Natural killer cell (primary cell): ENCODE data around the gene PAAF1. TPM values are rescaled to one million over a fixed set of nuclear protein-coding genes. Genes with fewer than 3 reads are reported as not detected.
"Not testable (repeated sequence)": the region's sequence is repeated elsewhere in the genome, so short reads cannot be mapped to it uniquely, and the experiment has no call there.

ENCODE experiments used
- ATAC-seq, 3 donors: fragments of 150-1000 bp in 2 of 3; fragments of 200-7000 bp in 1 of 3; cut with Tn5 transposase; 1 replicate in 1 of 3; 2 replicates in 2 of 3; pipeline ENCODE4 v1.10.0; 2021; ENCODE audit warnings: mild to moderate bottlenecking in 2 of 3, moderate library complexity in 2 of 3
- DNase-seq, 2 donors: peaks; one replicate each; pipeline versions ENCODE4 v3.0.0 to v3.0.0-alpha.2; 2013 to 2021; ENCODE audit warnings: mixed read lengths in 1 of 2
- H3K27ac ChIP-seq: one replicate; pipeline ENCODE4 v1.5.1; 2013; ENCODE audit warnings: mild to moderate bottlenecking, low read length
- H3K27me3 ChIP-seq: one replicate; pipeline ENCODE4 v1.6.1; 2013; ENCODE audit warnings: low read length; ENCODE audit not compliant: control insufficient read depth, insufficient read depth
- H3K36me3 ChIP-seq: one replicate; pipeline ENCODE4 v1.6.1; 2013; ENCODE audit warnings: low read length; ENCODE audit not compliant: control insufficient read depth, insufficient read depth
- H3K4me1 ChIP-seq: one replicate; pipeline ENCODE4 v1.6.1; 2013; ENCODE audit warnings: low read length; ENCODE audit not compliant: control insufficient read depth, insufficient read depth
- H3K4me3 ChIP-seq: one replicate; pipeline ENCODE4 v1.5.1; 2013; ENCODE audit warnings: low read length
- H3K9me3 ChIP-seq: one replicate; pipeline ENCODE4 v1.6.1; 2013; ENCODE audit warnings: low read length; ENCODE audit not compliant: control insufficient read depth, insufficient read depth
- H3K27ac Mint-ChIP-seq, 2 donors: one replicate each; pipeline ENCODE4 v1.8.0; 2022; ENCODE audit warnings: mild to moderate bottlenecking in 2 of 2, mixed read lengths in 2 of 2, moderate library complexity in 1 of 2
- H3K27me3 Mint-ChIP-seq, 2 donors: one replicate each; pipeline ENCODE4 v1.8.0; 2022; ENCODE audit warnings: low read depth in 2 of 2, mixed read lengths in 2 of 2
- H3K36me3 Mint-ChIP-seq: one replicate; pipeline ENCODE4 v1.8.0; 2022; ENCODE audit warnings: mixed read lengths
- H3K4me1 Mint-ChIP-seq, 2 donors: one replicate each; pipeline ENCODE4 v1.8.0; 2022; ENCODE audit warnings: mixed read lengths in 2 of 2
- H3K4me3 Mint-ChIP-seq: one replicate; pipeline ENCODE4 v1.8.0; 2022; ENCODE audit warnings: mild to moderate bottlenecking, moderate library complexity, mixed read lengths
- H3K9me3 Mint-ChIP-seq, 2 donors: one replicate each; pipeline ENCODE4 v1.8.0; 2022; ENCODE audit warnings: mixed read lengths in 2 of 2
- WGBS: methylation state at CpG from one replicate; pipeline ENCODE4 v1.1.7; 2013; ENCODE audit warnings: missing lambda C conversion rate; ENCODE audit not compliant: insufficient coverage; 5-methylcytosine and 5-hydroxymethylcytosine counted together
- intact Hi-C: fragments of 100-400 bp; cut with micrococcal nuclease; formaldehyde crosslinking; loops from one replicate; pipeline ENCODE4 v1.14.2; 2022
- total RNA-seq, 4 donors: library from RNA; stranded (reverse); fragments of 120-200 nt in 1 of 4; gene quantifications; one replicate each; pipeline versions ENCODE4 v1.2.3 to v1.2.4, GENCODE V29; 2013 to 2022
- TF ChIP-seq, protein P1 (sequence below): fragments of 200-600 bp; IDR thresholded peaks from one replicate; pipeline ENCODE4 v1.8.0; 2022; ENCODE audit warnings: antibody characterized with exemption

PAAF1 gene
- total RNA-seq, 3 donors from 2014 or later (not counting 1 experiment from before 2014, with no cell fraction given), result 12.0 to 14.9 (median 13.7) TPM

DNA sequence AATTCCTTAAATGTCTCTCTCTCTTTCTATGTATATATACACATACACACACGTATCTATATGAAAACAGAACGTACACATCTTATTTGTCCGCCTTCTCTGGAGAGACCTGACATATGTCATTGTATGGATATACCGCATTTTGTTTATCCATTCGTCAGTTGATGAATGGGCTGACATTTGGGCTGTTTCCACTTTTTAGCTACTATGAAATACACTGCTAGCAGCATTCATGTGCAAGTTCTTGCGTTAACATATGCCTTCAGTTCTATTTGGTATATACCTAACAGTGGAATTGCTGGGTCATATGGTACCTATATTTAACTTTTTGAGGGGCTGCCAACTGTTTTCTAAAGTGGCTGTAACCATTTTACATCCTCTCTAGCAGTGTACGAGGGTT lies 56.0 kb downstream of the PAAF1 start:
- H3K36me3 ChIP-seq, result peaks cover 19% of the 10 kb centered on the region
- no peak overlapping the region for H3K4me3 ChIP-seq
- intact Hi-C loops, result no loop called here
- no peaks in the 10 kb centered on the region for H3K4me1 ChIP-seq
- H3K27me3 ChIP-seq, result no peaks in the 10 kb centered on the region
- Mint-ChIP-seq H3K4me3 (no peak overlapping the region), H3K27me3 (no peaks in the 10 kb centered on the region), H3K4me1 (no peaks in the 10 kb centered on the region), H3K36me3 (no peaks in the 10 kb centered on the region), H3K9me3 (no peaks in the 10 kb centered on the region), H3K27ac (no peak overlapping the region)
- 100% methylated on average over 6 of the region's 7 CpGs for WGBS
- ATAC-seq (no peak), DNase-seq (no peak)
- TF ChIP-seq, protein P1, sequence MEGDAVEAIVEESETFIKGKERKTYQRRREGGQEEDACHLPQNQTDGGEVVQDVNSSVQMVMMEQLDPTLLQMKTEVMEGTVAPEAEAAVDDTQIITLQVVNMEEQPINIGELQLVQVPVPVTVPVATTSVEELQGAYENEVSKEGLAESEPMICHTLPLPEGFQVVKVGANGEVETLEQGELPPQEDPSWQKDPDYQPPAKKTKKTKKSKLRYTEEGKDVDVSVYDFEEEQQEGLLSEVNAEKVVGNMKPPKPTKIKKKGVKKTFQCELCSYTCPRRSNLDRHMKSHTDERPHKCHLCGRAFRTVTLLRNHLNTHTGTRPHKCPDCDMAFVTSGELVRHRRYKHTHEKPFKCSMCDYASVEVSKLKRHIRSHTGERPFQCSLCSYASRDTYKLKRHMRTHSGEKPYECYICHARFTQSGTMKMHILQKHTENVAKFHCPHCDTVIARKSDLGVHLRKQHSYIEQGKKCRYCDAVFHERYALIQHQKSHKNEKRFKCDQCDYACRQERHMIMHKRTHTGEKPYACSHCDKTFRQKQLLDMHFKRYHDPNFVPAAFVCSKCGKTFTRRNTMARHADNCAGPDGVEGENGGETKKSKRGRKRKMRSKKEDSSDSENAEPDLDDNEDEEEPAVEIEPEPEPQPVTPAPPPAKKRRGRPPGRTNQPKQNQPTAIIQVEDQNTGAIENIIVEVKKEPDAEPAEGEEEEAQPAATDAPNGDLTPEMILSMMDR, result no peak
- no peaks in the 10 kb centered on the region for H3K9me3 ChIP-seq
- no peak overlapping the region for H3K27ac ChIP-seq

DNA sequence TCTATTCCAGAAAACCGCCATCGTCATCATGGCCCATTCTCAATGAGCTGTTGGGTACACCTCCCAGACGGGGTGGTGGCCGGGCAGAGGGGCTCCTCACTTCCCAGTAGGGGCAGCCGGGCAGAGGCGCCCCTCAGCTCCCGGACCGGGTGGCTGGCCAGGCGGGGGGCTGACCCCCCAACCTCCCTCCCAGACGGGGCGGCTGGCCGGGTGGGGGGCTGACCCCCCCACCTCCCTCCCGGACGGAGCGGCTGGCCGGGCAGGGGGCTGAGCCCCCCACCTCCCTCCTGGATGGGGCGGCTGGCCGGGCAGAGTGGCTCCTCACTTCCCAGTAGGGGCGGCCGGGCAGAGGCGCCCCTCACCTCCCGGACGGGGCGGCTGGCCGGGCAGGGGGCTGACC lies 59.2 kb downstream of the PAAF1 start:
- H3K9me3 ChIP-seq, H3K36me3 Mint-ChIP-seq, H3K9me3 Mint-ChIP-seq, H3K36me3 ChIP-seq, ATAC-seq, H3K4me3 Mint-ChIP-seq, intact Hi-C loops, DNase-seq, H3K27me3 ChIP-seq, H3K27ac Mint-ChIP-seq, H3K4me3 ChIP-seq, H3K27me3 Mint-ChIP-seq, H3K4me1 ChIP-seq, H3K27ac ChIP-seq, H3K4me1 Mint-ChIP-seq: not testable (repeated sequence)
- no CpG with 5 or more reads among the region's 25 CpGs for WGBS

DNA sequence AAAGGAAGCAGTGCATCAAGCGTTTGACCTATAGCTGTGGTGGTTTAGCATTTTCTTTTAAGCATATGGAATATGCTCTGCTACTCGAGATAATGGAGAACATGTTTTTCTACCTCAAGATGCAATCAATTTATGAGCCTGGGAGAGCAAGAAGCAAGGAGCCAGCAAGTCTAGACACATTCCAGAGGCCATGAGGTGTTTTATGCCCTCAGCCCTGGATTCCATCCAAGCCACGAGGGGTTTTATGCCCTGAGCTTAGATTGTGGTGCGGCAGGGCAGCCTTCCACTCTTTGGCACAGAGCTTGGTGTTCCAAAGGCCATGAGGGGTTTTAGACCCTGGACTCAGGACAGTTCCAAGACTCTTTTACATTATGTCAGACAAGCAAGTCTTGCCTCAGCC lies 62.3 kb downstream of the PAAF1 start:
- no peaks in the 10 kb centered on the region for H3K4me1 Mint-ChIP-seq
- no peaks in the 10 kb centered on the region for H3K27me3 Mint-ChIP-seq
- no peak overlapping the region for H3K4me3 Mint-ChIP-seq
- DNase-seq (no peak), ATAC-seq (no peak)
- intact Hi-C loops, result no loop called here
- no peak overlapping the region for H3K4me3 ChIP-seq
- H3K27ac ChIP-seq, result no peak overlapping the region
- H3K4me1 ChIP-seq, result no peaks in the 10 kb centered on the region
- H3K36me3 Mint-ChIP-seq, result no peaks in the 10 kb centered on the region
- no peak overlapping the region for H3K27ac Mint-ChIP-seq
- H3K27me3 ChIP-seq, result no peaks in the 10 kb centered on the region
- 65% methylated on average over 4 of the region's 4 CpGs for WGBS
- no peaks in the 10 kb centered on the region for H3K36me3 ChIP-seq
- H3K9me3 Mint-ChIP-seq, result peaks cover 5 to 6% of the 10 kb centered on the region in 2 donors
- TF ChIP-seq, protein P1, result no peak
- no peaks in the 10 kb centered on the region for H3K9me3 ChIP-seq

DNA sequence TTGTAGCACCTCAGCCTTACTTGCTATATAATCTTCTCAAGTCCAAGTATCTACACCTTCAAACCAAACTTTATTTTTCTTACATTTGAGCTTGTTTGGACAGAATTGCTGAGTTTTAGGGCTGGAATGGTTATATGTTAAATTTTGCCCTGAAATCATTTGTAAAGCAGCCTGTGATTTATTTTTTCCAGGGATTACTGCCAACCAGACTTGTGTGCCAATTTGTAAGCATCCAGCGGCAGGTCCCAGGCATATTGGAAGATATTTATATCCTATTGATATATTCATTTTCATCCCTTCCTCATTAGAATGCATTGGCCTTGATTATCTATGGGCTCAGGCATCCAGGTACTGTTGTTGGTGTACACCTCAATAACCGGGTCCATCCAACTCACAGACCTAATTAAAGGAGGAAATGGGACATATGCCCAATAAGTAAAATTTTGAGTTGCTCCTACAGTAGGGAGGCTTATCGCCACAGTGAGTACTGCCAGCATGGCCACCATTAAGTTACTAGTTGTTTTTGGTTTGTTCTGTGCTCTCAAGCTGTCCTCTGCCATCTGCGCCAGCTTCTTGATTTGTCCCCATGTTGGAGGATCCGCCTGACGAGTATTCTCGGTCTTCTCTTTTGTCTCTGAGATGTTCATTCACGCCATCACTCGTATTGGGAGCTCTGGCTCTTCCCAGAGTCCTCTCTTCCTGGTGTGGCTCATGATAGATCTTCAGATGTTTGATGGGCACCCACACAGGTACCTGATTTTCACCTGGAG lies 64.2 kb downstream of the PAAF1 start:
- no peaks in the 10 kb centered on the region for H3K9me3 ChIP-seq
- Mint-ChIP-seq H3K27ac (no peak overlapping the region), H3K36me3 (no peaks in the 10 kb centered on the region), H3K4me3 (no peak overlapping the region), H3K27me3 (no peaks in the 10 kb centered on the region), H3K9me3 (peaks cover 5 to 6% of the 10 kb centered on the region in 2 donors), H3K4me1 (no peaks in the 10 kb centered on the region)
- no peak for ATAC-seq
- intact Hi-C loops, result no loop called here
- no peak overlapping the region for H3K27ac ChIP-seq
- TF ChIP-seq, protein P1, result no peak
- no peak for DNase-seq
- no peak overlapping the region for H3K4me3 ChIP-seq
- WGBS, result 97% methylated on average over 8 of the region's 9 CpGs
- no peaks in the 10 kb centered on the region for H3K36me3 ChIP-seq
- H3K4me1 ChIP-seq, result no peaks in the 10 kb centered on the region
- no peaks in the 10 kb centered on the region for H3K27me3 ChIP-seq
